H1 (cell line): ENCODE measurements around the gene MX1.

ENCODE experiments used
- CTCF ChIP-seq, 3 experiments: IDR thresholded peaks; 1 replicate in 2 of 3; 2 replicates in 1 of 3; pipeline versions ENCODE4 v1.5.1 to v1.6.1; 2011; ENCODE audit warnings: low read length in 3 of 3, mild to moderate bottlenecking in 3 of 3, inconsistent platforms in 2 of 3, low read depth in 1 of 3, moderate library complexity in 1 of 3; ENCODE audit not compliant: insufficient read depth in 1 of 3; ENCODE audit errors: control extremely low read depth in 1 of 3
- EGR1 ChIP-seq: IDR thresholded peaks from 2 replicates; pipeline ENCODE4 v1.6.1; 2011; ENCODE audit warnings: low read depth, low read length, borderline replicate concordance
- EP300 ChIP-seq, 2 experiments: IDR thresholded peaks; 1 replicate in 1 of 2; 2 replicates in 1 of 2; pipeline ENCODE4 v1.6.1; 2011 to 2012; ENCODE audit warnings: low read depth in 2 of 2, low read length in 2 of 2, mild to moderate bottlenecking in 2 of 2, borderline replicate concordance in 1 of 2, inconsistent platforms in 1 of 2, moderate library complexity in 1 of 2
- JUND ChIP-seq: IDR thresholded peaks from 2 replicates; pipeline ENCODE4 v1.6.1; 2011; ENCODE audit warnings: mild to moderate bottlenecking, improper control_type of control experiment, low read length
- POLR2A ChIP-seq, 2 experiments: IDR thresholded peaks; 1 replicate in 1 of 2; 2 replicates in 1 of 2; pipeline ENCODE4 v1.6.1; 2011; ENCODE audit warnings: low read depth in 2 of 2, low read length in 2 of 2, mild to moderate bottlenecking in 2 of 2; ENCODE audit errors: control extremely low read depth in 1 of 2
- POLR2AphosphoS5 ChIP-seq: IDR thresholded peaks from 2 replicates; pipeline ENCODE4 v1.6.1; 2011; ENCODE audit warnings: low read depth, low read length
- RFX5 ChIP-seq: IDR thresholded peaks from 2 replicates; pipeline ENCODE4 v1.6.1; 2011; ENCODE audit warnings: low read depth, low read length, improper control_type of control experiment, borderline replicate concordance

DNA sequence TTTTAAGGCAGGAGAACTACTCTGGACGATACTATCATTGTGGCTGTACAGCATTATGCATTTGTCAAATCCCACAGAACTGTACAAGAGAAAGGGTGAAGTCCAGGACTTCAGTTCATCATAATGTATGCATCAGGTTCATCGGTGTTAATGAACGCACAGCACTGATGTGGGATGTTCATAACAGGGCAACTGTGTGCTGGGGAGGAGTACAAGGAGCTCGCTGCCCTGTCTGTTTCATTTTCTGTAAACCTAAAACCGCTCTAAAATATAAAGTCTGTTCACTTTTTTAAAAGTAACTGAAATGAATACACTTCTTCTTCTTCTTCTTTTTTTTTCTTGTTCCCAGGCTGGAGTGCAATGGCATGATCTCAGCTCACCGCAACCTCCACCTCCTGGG, 56.9 kb downstream of the MX1 start:
- no peak for TF ChIP-seq CTCF (IDR thresholded peaks at IDR 0.05; ENCODE audit: control extremely low read depth in 1 of 3, insufficient read depth in 1 of 3, low read depth in 1 of 3, low read length in 3 of 3)
- TF ChIP-seq EGR1 = no peak
- no peak for TF ChIP-seq POLR2AphosphoS5
- TF ChIP-seq EP300 (IDR thresholded peaks at IDR 0.05; ENCODE audit: borderline replicate concordance in 1 of 2, low read depth in 2 of 2, low read length in 2 of 2) = no peak
- TF ChIP-seq POLR2A (IDR thresholded peaks at IDR 0.05; ENCODE audit: control extremely low read depth in 1 of 2, low read depth in 2 of 2, low read length in 2 of 2) = no peak
- no peak for TF ChIP-seq RFX5
- no peak for TF ChIP-seq JUND
